Mesendoderm (in vitro differentiated cells): ENCODE results near the gene ARPC5L.

ENCODE experiments used
- DNase-seq: peaks from one replicate; pipeline ENCODE4 v3.0.0; 2013
- H2AK5ac ChIP-seq: 2 replicates; pipeline ENCODE4 v1.6.1; 2013; ENCODE audit warnings: low read length, inconsistent platforms
- H2BK120ac ChIP-seq: 2 replicates; pipeline ENCODE4 v1.6.1; 2013; ENCODE audit warnings: low read depth, mild to moderate bottlenecking, low read length, moderate library complexity, mixed read lengths
- H2BK15ac ChIP-seq: replicated peaks from 2 replicates; pipeline ENCODE4 v1.6.1; 2013; ENCODE audit warnings: low read depth, mild to moderate bottlenecking, moderate library complexity
- H2BK5ac ChIP-seq: 2 replicates; pipeline ENCODE4 v1.6.1; 2013; ENCODE audit warnings: low read length, inconsistent platforms
- H3K18ac ChIP-seq: 2 replicates; pipeline ENCODE4 v1.6.1; 2013; ENCODE audit warnings: mild to moderate bottlenecking, low read length, mixed read lengths
- H3K23ac ChIP-seq: one replicate; pipeline ENCODE4 v1.6.1; 2013; ENCODE audit warnings: low read length
- H3K27ac ChIP-seq: 2 replicates; pipeline ENCODE4 v1.5.1; 2013; ENCODE audit warnings: low read depth, mild to moderate bottlenecking, inconsistent platforms, low read length, moderate library complexity
- H3K27me3 ChIP-seq: 2 replicates; pipeline ENCODE4 v1.6.1; 2013; ENCODE audit warnings: low read length, control low read depth, mild to moderate bottlenecking, inconsistent platforms; ENCODE audit not compliant: insufficient read depth, poor library complexity
- H3K36me3 ChIP-seq: 2 replicates; pipeline ENCODE4 v1.6.1; 2013; ENCODE audit warnings: low read length, inconsistent platforms; ENCODE audit not compliant: control insufficient read depth, insufficient read depth
- H3K4ac ChIP-seq: one replicate; pipeline ENCODE4 v1.6.1; 2013; ENCODE audit warnings: low read depth, mild to moderate bottlenecking, low read length, moderate library complexity
- H3K4me1 ChIP-seq: 2 replicates; pipeline ENCODE4 v1.6.1; 2013; ENCODE audit warnings: low read depth, low read length, inconsistent platforms; ENCODE audit not compliant: control insufficient read depth
- H3K4me2 ChIP-seq: 2 replicates; pipeline ENCODE4 v1.6.1; 2013; ENCODE audit warnings: low read length
- H3K4me3 ChIP-seq: 2 replicates; pipeline ENCODE4 v1.5.1; 2013; ENCODE audit warnings: mild to moderate bottlenecking, low read length
- H3K56ac ChIP-seq: one replicate; pipeline ENCODE4 v1.6.1; 2013; ENCODE audit warnings: low read length
- H3K79me1 ChIP-seq: 2 replicates; pipeline ENCODE4 v1.6.1; 2013; ENCODE audit warnings: low read length, inconsistent platforms
- H3K79me2 ChIP-seq: 2 replicates; pipeline ENCODE4 v1.6.1; 2013; ENCODE audit warnings: mild to moderate bottlenecking, low read length; ENCODE audit not compliant: control insufficient read depth, insufficient read depth
- H3K9ac ChIP-seq: 2 replicates; pipeline ENCODE4 v1.6.1; 2013; ENCODE audit warnings: low read length, inconsistent platforms
- H4K5ac ChIP-seq: one replicate; pipeline ENCODE4 v1.6.1; 2013; ENCODE audit warnings: low read length
- H4K8ac ChIP-seq: one replicate; pipeline ENCODE4 v1.6.1; 2013; ENCODE audit warnings: low read depth, mild to moderate bottlenecking, control low read depth, low read length, moderate library complexity
- WGBS: extraction: QIAGEN DNeasy Blood & Tissue Kit; methylation state at CpG from one replicate; pipeline ENCODE4 v1.1.7; 2013; ENCODE audit warnings: low lambda C conversion rate, missing lambda C conversion rate; ENCODE audit not compliant: insufficient coverage; ENCODE audit errors: extremely low coverage; 5-methylcytosine and 5-hydroxymethylcytosine counted together

ARPC5L gene

DNA sequence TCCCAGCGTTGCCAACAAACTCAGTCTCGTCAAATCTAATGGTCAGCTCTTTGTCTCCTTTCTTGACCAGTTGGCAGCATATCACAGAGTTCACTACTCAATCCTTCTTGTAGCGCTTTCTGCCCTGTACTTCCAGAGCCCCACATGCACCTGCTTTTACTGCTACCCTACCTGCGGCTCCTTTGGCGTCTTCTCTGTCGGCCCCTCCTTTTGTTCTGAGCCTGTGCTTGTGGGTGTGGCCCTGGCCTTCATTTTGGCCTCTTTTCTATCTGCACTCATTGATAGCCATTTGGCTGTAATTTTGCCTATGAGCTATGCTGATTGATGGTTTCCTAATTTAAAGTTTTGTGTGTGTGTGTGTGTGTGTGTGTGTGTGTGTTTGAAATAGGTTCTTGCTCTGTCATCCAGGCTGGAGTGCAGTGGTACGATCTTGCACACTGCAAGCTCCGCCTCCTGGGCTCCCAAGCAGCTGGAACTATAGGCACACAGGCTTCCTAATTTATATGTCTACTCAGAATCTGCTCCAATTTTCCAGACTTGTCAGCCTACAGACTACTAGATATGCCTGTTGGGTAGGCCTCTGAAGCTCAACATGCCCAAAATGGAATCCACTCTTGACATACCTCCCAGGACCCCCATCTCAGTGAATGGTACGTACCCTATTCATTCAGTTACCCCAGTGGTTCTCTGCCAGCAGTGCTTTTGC is 32.3 kb downstream of the ARPC5L start:
- no peak overlapping the region for H2BK5ac ChIP-seq
- H3K4me1 ChIP-seq = no peaks in the 10 kb centered on the region
- H4K8ac ChIP-seq = no peak overlapping the region
- H2BK15ac ChIP-seq = no peak overlapping the region
- no peak overlapping the region for H3K4me2 ChIP-seq
- H4K5ac ChIP-seq = no peak overlapping the region
- no peak overlapping the region for H2AK5ac ChIP-seq
- no peak overlapping the region for H3K9ac ChIP-seq
- H3K36me3 ChIP-seq = no peaks in the 10 kb centered on the region
- no peak overlapping the region for H3K4ac ChIP-seq
- H3K56ac ChIP-seq = no peak overlapping the region
- WGBS = no CpG with 5 or more reads among the region's 9 CpGs
- H2BK120ac ChIP-seq = no peak overlapping the region
- H3K23ac ChIP-seq = no peak overlapping the region
- no peaks in the 10 kb centered on the region for H3K27me3 ChIP-seq
- H3K79me1 ChIP-seq = no peaks in the 10 kb centered on the region
- no peak overlapping the region for H3K18ac ChIP-seq
- DNase-seq = no peak
- no peaks in the 10 kb centered on the region for H3K79me2 ChIP-seq
- H3K27ac ChIP-seq = no peak overlapping the region
- no peak overlapping the region for H3K4me3 ChIP-seq

- no peak overlapping the region for H3K4me2 ChIP-seq
- H2AK5ac ChIP-seq = no peak overlapping the region
- H3K79me1 ChIP-seq = no peaks in the 10 kb centered on the region
- no peak overlapping the region for H3K56ac ChIP-seq
- no peak overlapping the region for H4K8ac ChIP-seq
- no peak overlapping the region for H3K18ac ChIP-seq
- no peak overlapping the region for H3K9ac ChIP-seq
- H3K23ac ChIP-seq = no peak overlapping the region
- H3K27ac ChIP-seq = no peak overlapping the region
- H2BK15ac ChIP-seq = no peak overlapping the region
- H2BK120ac ChIP-seq = no peak overlapping the region
- peak; percentile 76 for DNase-seq
- no peak overlapping the region for H2BK5ac ChIP-seq
- no peak overlapping the region for H4K5ac ChIP-seq
- H3K4me1 ChIP-seq = no peaks in the 10 kb centered on the region
- H3K79me2 ChIP-seq = no peaks in the 10 kb centered on the region
- H3K27me3 ChIP-seq = no peaks in the 10 kb centered on the region
- H3K4me3 ChIP-seq = no peak overlapping the region
- no peak overlapping the region for H3K4ac ChIP-seq
- no peaks in the 10 kb centered on the region for H3K36me3 ChIP-seq
These were observed 32.8 kb downstream of the ARPC5L start for GRCh38 chr9:124894741-124895170.

DNA sequence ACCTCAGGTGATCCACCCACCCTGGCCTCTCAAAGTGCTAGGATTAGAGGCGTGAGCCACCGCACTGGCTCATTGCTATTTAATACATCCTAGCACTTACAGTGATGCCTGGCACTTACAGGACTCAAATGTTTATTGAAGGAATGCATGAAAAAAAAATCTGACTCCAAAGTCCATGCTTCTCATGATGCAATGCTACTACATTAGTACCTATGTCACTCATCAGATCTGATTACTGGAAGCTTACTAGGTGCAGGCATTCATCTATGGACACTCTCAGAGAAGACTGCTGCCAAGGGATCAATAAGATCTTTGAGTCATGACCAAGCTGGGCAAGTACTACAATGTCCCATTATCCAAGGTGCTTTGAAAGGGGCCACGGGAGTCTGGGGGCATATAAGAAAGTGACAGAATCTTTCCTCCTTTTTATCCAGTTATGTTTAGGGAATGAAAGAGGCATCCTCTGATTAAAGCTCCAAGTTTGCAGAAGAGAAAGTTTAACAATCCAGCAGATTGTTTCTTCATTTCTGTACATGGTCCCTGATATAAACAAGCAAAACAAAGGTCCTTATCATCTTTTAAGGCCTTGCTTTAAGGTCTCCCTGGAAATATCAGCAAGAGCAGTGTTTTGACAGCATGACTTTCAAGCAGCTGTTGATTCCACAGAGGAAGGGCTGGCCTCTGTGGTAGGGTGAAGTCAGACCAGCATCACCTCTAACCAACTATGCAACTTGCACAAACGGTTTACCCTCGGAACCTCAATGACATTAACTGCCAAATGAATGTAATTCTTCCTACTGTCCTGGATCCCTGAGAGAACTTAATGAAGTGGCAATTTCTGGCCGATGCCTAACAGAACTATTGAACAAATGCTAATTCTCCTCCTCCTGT is 35.9 kb downstream of the ARPC5L start:
- Histone ChIP-seq H3K27me3 (no peaks in the 10 kb centered on the region), H4K5ac (no peak overlapping the region), H3K79me2 (no peaks in the 10 kb centered on the region), H3K18ac (no peak overlapping the region), H2BK120ac (no peak overlapping the region), H3K4me2 (no peak overlapping the region), H2BK15ac (no peak overlapping the region), H3K79me1 (no peaks in the 10 kb centered on the region), H3K4me3 (no peak overlapping the region), H4K8ac (no peak overlapping the region), H3K9ac (no peak overlapping the region), H3K23ac (peak overlapping the region; percentile 15), H3K4me1 (no peaks in the 10 kb centered on the region), H3K27ac (no peak overlapping the region), H3K56ac (no peak overlapping the region), H2BK5ac (no peak overlapping the region), H3K36me3 (no peaks in the 10 kb centered on the region), H3K4ac (no peak overlapping the region), H2AK5ac (no peak overlapping the region)
- no CpG with 5 or more reads among the region's 6 CpGs for WGBS
- DNase-seq = no peak

- Histone ChIP-seq H2BK15ac (no peak overlapping the region), H2BK120ac (no peak overlapping the region), H3K23ac (no peak overlapping the region), H4K5ac (no peak overlapping the region), H3K4me2 (no peak overlapping the region), H2BK5ac (no peak overlapping the region), H3K4me1 (no peaks in the 10 kb centered on the region), H3K27ac (no peak overlapping the region), H3K18ac (no peak overlapping the region), H3K36me3 (no peaks in the 10 kb centered on the region), H3K79me2 (no peaks in the 10 kb centered on the region), H2AK5ac (no peak overlapping the region), H3K56ac (no peak overlapping the region), H3K4ac (no peak overlapping the region), H3K9ac (no peak overlapping the region), H4K8ac (no peak overlapping the region), H3K4me3 (no peak overlapping the region), H3K27me3 (no peaks in the 10 kb centered on the region), H3K79me1 (no peaks in the 10 kb centered on the region)
- no CpG with 5 or more reads among the region's 9 CpGs for WGBS
- DNase-seq = no peak
These were observed 37.9 kb downstream of the ARPC5L start for GRCh38 chr9:124899845-124900244.

DNA sequence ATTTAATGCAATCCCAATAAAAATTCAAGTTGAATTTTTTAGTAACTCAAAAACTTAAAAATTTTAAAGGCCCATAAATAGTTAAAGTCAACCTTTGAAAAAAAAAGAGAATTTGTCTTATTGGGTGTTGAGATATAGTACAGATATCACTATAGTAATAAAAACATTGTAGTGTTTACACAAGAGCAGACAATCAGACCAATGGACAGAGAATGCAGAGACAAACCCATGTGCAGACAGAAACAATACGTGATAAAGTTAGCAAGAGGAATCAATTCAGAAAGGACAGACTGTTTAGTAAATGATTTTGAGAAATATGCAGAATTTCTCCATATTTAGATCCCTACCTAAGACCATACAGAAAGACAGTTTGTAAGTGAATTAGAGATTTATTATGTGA is 45.0 kb downstream of the ARPC5L start:
- Histone ChIP-seq H2BK15ac (no peak overlapping the region), H3K79me2 (no peaks in the 10 kb centered on the region), H3K18ac (no peak overlapping the region), H3K9ac (no peak overlapping the region), H3K4me1 (no peaks in the 10 kb centered on the region), H2BK120ac (no peak overlapping the region), H3K4me2 (no peak overlapping the region), H2AK5ac (no peak overlapping the region), H3K23ac (no peak overlapping the region), H3K79me1 (no peaks in the 10 kb centered on the region), H3K36me3 (no peaks in the 10 kb centered on the region), H3K27ac (no peak overlapping the region), H2BK5ac (no peak overlapping the region), H3K4ac (no peak overlapping the region), H4K8ac (no peak overlapping the region), H4K5ac (no peak overlapping the region), H3K56ac (no peak overlapping the region), H3K4me3 (no peak overlapping the region), H3K27me3 (no peaks in the 10 kb centered on the region)
- no peak for DNase-seq
- no CpG with 5 or more reads among the region's 1 CpG for WGBS
